ENCODE measurements around the gene MXD3. TPM values are rescaled to one million over a fixed set of nuclear protein-coding genes. Genes with fewer than 3 reads are reported as not detected.

MXD3 gene
- total RNA-seq, 2 donors from 2014 or later, result 1.6 to 1.8 TPM

DNA sequence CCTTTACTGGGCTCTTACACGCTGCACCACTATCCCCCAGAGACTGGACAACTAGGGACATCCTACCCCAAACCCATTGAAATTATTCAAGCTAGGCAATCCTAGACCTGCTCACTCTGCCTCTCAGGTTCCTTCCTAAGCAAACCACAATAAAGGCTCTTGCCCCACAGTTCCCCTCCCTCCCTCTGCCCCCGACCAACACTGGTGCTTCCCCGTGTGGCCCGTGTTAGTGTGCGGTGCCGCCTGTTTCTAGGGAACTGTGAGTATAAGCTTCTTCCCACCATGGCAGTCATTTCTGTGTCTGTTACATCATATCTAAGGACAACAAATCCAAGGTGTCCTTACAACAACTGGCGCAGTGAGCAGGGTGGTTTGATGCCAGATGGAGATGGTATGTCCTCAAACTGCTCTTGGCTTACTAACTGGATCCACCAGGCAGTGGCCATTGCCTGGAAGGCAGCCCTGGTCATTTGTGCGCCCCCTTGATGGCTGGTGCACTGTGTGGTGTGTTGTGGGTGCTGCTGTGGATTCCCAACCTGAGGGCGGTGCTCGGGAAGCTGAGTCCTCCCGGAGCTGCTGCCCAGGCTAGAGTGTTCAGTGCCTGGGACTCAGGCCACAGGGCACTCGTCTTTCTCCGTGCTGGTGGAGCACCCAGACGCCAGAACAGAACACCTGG lies 8.4 kb upstream of the MXD3 start:
- no peak overlapping the region for H3K4me3 ChIP-seq
- TF ChIP-seq, protein P1, sequence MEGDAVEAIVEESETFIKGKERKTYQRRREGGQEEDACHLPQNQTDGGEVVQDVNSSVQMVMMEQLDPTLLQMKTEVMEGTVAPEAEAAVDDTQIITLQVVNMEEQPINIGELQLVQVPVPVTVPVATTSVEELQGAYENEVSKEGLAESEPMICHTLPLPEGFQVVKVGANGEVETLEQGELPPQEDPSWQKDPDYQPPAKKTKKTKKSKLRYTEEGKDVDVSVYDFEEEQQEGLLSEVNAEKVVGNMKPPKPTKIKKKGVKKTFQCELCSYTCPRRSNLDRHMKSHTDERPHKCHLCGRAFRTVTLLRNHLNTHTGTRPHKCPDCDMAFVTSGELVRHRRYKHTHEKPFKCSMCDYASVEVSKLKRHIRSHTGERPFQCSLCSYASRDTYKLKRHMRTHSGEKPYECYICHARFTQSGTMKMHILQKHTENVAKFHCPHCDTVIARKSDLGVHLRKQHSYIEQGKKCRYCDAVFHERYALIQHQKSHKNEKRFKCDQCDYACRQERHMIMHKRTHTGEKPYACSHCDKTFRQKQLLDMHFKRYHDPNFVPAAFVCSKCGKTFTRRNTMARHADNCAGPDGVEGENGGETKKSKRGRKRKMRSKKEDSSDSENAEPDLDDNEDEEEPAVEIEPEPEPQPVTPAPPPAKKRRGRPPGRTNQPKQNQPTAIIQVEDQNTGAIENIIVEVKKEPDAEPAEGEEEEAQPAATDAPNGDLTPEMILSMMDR (IDR thresholded peaks at IDR 0.05), result no peak
- no peak for DNase-seq (ENCODE audit: low spot score)
- H3K27ac ChIP-seq, result no peak overlapping the region
- H3K27me3 ChIP-seq, result no peaks in the 10 kb centered on the region
- no peaks in the 10 kb centered on the region for H3K4me1 ChIP-seq
- H3K9me3 ChIP-seq, result no peaks in the 10 kb centered on the region
- H3K36me3 ChIP-seq, result no peaks in the 10 kb centered on the region

- Histone ChIP-seq H3K36me3 (no peaks in the 10 kb centered on the region), H3K27me3 (no peaks in the 10 kb centered on the region), H3K4me3 (no peak overlapping the region), H3K9me3 (no peaks in the 10 kb centered on the region), H3K27ac (no peak overlapping the region), H3K4me1 (peaks cover 0 to 1% of the 10 kb centered on the region in 2 donors)
- TF ChIP-seq, protein P1 (IDR thresholded peaks at IDR 0.05), result peak; percentile 66 to 86
- DNase-seq (ENCODE audit: low spot score), result peak; percentile 82
These were observed 6.3 kb upstream of the MXD3 start for GRCh38 chr5:177317959-177318377.

- no peaks in the 10 kb centered on the region for H3K9me3 ChIP-seq
- TF ChIP-seq, protein P1 (IDR thresholded peaks at IDR 0.05), result no peak
- H3K4me3 ChIP-seq, result no peak overlapping the region
- no peak for DNase-seq (ENCODE audit: low spot score)
- H3K4me1 ChIP-seq, result peaks cover 0 to 19% of the 10 kb centered on the region in 2 donors
- no peaks in the 10 kb centered on the region for H3K27me3 ChIP-seq
- no peak overlapping the region for H3K27ac ChIP-seq
- H3K36me3 ChIP-seq, result no peaks in the 10 kb centered on the region
These were observed 4.3 kb upstream of the MXD3 start for GRCh38 chr5:177316005-177316404.

DNA sequence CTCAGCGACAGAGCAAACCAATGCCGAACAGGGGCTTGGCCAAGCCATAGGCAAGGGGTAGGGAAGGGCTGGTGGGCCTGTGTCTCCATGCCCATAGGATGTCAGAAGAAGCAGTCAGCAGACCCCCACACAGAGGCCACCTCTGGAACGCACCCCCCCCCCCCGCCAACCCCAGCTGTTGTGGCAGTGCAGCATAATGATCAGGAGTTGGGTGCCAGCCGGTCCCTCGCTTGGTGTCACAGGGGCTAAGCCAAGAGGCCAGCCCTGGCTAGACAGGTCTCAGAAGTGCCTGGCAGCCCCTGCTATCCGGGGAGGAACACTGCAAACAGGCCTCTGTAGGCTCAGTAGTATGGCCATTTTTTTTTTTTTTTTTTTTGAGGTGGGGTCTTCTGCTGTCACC lies 3.7 kb upstream of the MXD3 start:
- Histone ChIP-seq H3K27me3 (no peaks in the 10 kb centered on the region), H3K27ac (no peak overlapping the region), H3K9me3 (no peaks in the 10 kb centered on the region), H3K4me3 (no peak overlapping the region), H3K36me3 (no peaks in the 10 kb centered on the region), H3K4me1 (peaks cover 0 to 25% of the 10 kb centered on the region in 2 donors)
- TF ChIP-seq, protein P1 (IDR thresholded peaks at IDR 0.05), result no peak
- no peak for DNase-seq (ENCODE audit: low spot score)

DNA sequence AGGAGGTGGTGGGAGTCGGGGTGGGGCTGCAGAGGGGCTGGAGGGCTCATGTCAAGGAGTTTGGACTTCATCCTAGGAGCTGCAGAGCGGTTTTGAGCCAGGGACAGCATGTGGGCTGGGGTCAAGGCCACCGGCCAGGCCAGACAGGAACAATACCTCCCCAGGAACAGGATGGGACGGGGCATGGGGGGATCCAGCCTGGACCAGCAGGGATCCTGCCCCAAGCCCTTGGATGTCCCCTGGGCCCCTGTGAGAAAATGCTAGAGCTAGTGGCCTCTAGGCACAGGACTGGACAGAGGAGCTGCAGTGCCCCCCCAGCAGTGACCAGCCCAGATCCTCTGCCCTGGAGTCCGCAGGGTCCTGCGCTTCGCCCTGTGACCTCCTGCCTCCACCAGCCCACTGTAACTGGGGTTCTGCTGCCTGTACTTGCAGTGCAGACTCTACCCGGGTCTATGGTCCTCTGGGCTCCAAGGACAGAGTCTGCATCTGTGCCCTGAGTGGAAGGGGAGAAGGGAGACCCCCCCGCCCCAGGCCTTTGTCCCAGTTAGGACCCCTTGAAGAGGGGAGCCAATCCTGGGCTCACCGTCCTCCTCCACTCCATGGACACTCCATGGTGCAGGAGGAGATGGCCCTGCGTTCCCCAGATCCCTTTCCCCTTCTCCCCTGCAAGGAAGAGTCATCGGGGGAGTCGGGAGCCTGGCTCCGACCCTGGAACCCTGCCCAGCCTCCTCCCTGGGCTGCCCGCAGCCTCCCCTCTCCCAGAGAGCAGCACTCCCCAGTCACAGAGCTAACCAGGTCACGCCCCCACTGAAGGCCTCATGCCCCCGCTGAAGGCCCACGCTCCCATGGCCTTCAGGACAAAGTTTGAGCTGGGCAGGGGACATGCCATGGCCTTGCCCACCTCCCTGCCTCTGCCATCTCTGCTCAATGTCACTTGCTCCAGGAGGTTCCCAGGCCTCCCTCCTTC lies 3.0 kb upstream of the MXD3 start:
- no peaks in the 10 kb centered on the region for H3K36me3 ChIP-seq
- peaks cover 0 to 26% of the 10 kb centered on the region in 2 donors for H3K4me1 ChIP-seq
- DNase-seq (ENCODE audit: low spot score), result no peak
- no peak overlapping the region for H3K4me3 ChIP-seq
- no peaks in the 10 kb centered on the region for H3K9me3 ChIP-seq
- H3K27ac ChIP-seq, result no peak overlapping the region
- TF ChIP-seq, protein P1 (IDR thresholded peaks at IDR 0.05), result no peak
- no peaks in the 10 kb centered on the region for H3K27me3 ChIP-seq

All from right atrium auricular region (tissue), 2 donors.